SU-DHL-6 (cell line): Measurements from ENCODE around the gene TCF12.

Experiments used
- H2AFZ ChIP-seq: fragments of 200-600 bp; sonication (generic); 2 replicates; pipeline ENCODE4 v1.6.1; 2014; ENCODE audit warnings: low read depth, mild to moderate bottlenecking, moderate library complexity, mixed read lengths, antibody characterized with exemption, low read length; ENCODE audit not compliant: severe bottlenecking
- H3F3A ChIP-seq: fragments of 200-600 bp; shearing (Covaris generic); 2 replicates; pipeline ENCODE4 v1.6.0; 2016; ENCODE audit warnings: antibody characterized with exemption, mild to moderate bottlenecking; ENCODE audit not compliant: insufficient read depth
- H3K27ac ChIP-seq: fragments of 200-600 bp; sonication (generic); 2 replicates; pipeline ENCODE4 v1.5.1; 2016; ENCODE audit warnings: low read depth, mild to moderate bottlenecking, low read length, moderate library complexity, mixed read lengths
- H3K27me3 ChIP-seq: fragments of 200-600 bp; sonication (generic), shearing (Covaris generic); 2 replicates; pipeline ENCODE4 v1.6.0; 2014; ENCODE audit warnings: mild to moderate bottlenecking, low read length
- H3K36me3 ChIP-seq: fragments of 200-600 bp; sonication (generic); 2 replicates; pipeline ENCODE4 v1.6.1; 2014; ENCODE audit warnings: mild to moderate bottlenecking, low read length, mixed read lengths
- H3K4me2 ChIP-seq: fragments of 300-600, 200-600 bp; shearing (Covaris generic), sonication (generic); 2 replicates; pipeline ENCODE4 v1.6.0; 2014; ENCODE audit warnings: low read length, low read depth, mild to moderate bottlenecking; ENCODE audit not compliant: poor library complexity, severe bottlenecking
- H3K4me3 ChIP-seq: fragments of 200-600 bp; sonication (generic); 2 replicates; pipeline ENCODE4 v1.5.1; 2014; ENCODE audit warnings: antibody characterized with exemption, low read length, mild to moderate bottlenecking, mixed read lengths; ENCODE audit not compliant: insufficient read depth, poor library complexity, severe bottlenecking
- H3K79me2 ChIP-seq: fragments of 200-600 bp; sonication (generic); 2 replicates; pipeline ENCODE4 v1.6.1; 2014; ENCODE audit warnings: mild to moderate bottlenecking, low read length, moderate library complexity; ENCODE audit not compliant: insufficient read depth
- H3K9ac ChIP-seq: fragments of 200-600 bp; sonication (generic); 2 replicates; pipeline ENCODE4 v1.7.0; 2014; ENCODE audit warnings: mild to moderate bottlenecking, low read length
- H3K9me2 ChIP-seq: fragments of 200-600 bp; sonication (generic); replicated peaks from 2 replicates; pipeline ENCODE4 v1.6.1; 2014; ENCODE audit warnings: low read length; ENCODE audit not compliant: insufficient read depth
- H3K9me3 ChIP-seq: fragments of 200-600 bp; sonication (generic); 2 replicates; pipeline ENCODE4 v1.6.1; 2014; ENCODE audit warnings: low read length, mixed read lengths; ENCODE audit not compliant: insufficient read depth
- H4K20me1 ChIP-seq: fragments of 200-600 bp; sonication (generic); 2 replicates; pipeline ENCODE4 v1.6.1; 2014; ENCODE audit warnings: low read depth, mild to moderate bottlenecking, antibody characterized with exemption, low read length, moderate library complexity, mixed read lengths
- CTCF ChIP-seq: fragments of 200-600 bp; sonication (generic); IDR thresholded peaks from one replicate; pipeline ENCODE4 v1.5.1; 2017; ENCODE audit warnings: antibody characterized with exemption, mild to moderate bottlenecking, low read length, moderate library complexity; ENCODE audit not compliant: insufficient read depth, poor library complexity, severe bottlenecking
- EZH2phosphoT487 ChIP-seq: fragments of 200-600 bp; sonication (generic), shearing (Covaris generic); conservative IDR thresholded peaks from 2 replicates; pipeline ENCODE4 v1.6.1; 2018; ENCODE audit warnings: mild to moderate bottlenecking, antibody characterized with exemption, low read length, moderate library complexity, mixed read lengths

The TCF12 gene

GRCh38 chr15:57319919-57320560 is 401.6 kb downstream of the TCF12 start:
- Histone ChIP-seq H3K9me2 (no peaks in the 10 kb centered on the region), H3K9ac (no peak overlapping the region), H3K4me3 (no peak overlapping the region), H3K4me2 (no peak overlapping the region), H3K79me2 (no peaks in the 10 kb centered on the region), H2AFZ (no peak overlapping the region), H3K9me3 (no peaks in the 10 kb centered on the region), H3F3A (0 out of 2 replicates have a peak, but pooled peaks cover 3% of the 10 kb centered on the region), H3K27me3 (no peaks in the 10 kb centered on the region), H3K27ac (no peak overlapping the region), H3K36me3 (no peaks in the 10 kb centered on the region), H4K20me1 (no peaks in the 10 kb centered on the region)
- TF ChIP-seq EZH2phosphoT487 (no peak), CTCF (no peak)

DNA sequence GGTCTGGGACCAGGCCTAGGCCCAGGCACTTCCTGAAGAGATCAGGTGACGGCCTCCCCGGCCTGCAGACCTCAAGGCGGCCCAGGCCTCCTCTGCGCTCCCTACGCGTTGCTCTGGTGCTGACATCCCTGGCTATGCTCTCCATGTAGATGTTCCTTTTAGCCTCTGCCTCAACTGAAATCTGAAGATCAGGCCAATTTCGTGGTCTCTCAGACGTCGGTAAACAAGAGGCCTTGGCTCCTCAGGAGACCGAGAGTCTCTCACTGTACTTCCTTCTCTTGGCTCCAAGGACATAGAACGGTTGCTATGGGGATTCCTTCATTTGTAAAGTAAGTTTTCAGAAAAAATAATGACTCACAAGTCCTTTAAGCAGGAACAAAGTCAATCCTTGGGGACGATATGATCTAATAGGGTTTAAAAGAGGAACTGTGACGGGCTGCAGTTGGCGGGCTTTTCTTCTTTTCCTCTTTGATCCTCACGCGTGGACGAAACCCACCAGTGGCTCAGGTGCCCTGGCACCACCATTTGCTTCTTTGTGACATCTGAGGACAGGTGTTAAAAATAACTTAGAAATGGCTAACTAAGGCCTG is 402.3 kb downstream of the TCF12 start:
- H3K36me3 ChIP-seq: no peaks in the 10 kb centered on the region
- no peaks in the 10 kb centered on the region for H3K79me2 ChIP-seq
- H3K27ac ChIP-seq: no peak overlapping the region
- no peaks in the 10 kb centered on the region for H3K9me2 ChIP-seq
- no peak overlapping the region for H3K4me3 ChIP-seq
- no peaks in the 10 kb centered on the region for H4K20me1 ChIP-seq
- H3F3A ChIP-seq: 0 out of 2 replicates have a peak, but pooled peaks cover 3% of the 10 kb centered on the region
- H3K4me2 ChIP-seq: no peak overlapping the region
- TF ChIP-seq CTCF: no peak
- no peak for TF ChIP-seq EZH2phosphoT487
- no peaks in the 10 kb centered on the region for H3K27me3 ChIP-seq
- H3K9ac ChIP-seq: no peak overlapping the region
- no peaks in the 10 kb centered on the region for H3K9me3 ChIP-seq
- H2AFZ ChIP-seq: no peak overlapping the region

DNA sequence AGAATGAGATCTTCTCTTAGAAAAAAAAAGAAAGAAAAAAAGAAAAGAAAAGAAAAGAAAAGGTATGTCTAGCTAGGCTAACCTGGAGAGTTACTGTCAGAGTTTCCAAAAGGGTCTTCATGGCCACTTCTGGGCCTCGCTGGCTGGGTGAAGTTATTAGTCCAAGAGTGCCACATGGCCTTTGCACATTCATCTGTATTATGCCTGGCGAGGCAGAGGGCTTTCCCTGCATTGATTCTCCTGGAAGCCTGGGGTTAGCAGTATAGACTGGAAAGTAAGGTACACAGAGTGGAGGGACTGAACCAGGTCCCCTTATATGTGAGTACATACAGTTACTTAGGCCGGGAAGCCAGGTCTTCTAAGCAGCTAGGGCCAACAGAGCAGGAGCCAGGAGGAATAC is 403.0 kb downstream of the TCF12 start:
- Histone ChIP-seq H4K20me1 (no peaks in the 10 kb centered on the region), H3K4me3 (no peak overlapping the region), H2AFZ (no peak overlapping the region), H3K9me2 (no peaks in the 10 kb centered on the region), H3K9me3 (no peaks in the 10 kb centered on the region), H3K4me2 (no peak overlapping the region), H3F3A (0 out of 2 replicates have a peak, but pooled peaks cover 3% of the 10 kb centered on the region), H3K27me3 (no peaks in the 10 kb centered on the region), H3K79me2 (no peaks in the 10 kb centered on the region), H3K36me3 (no peaks in the 10 kb centered on the region), H3K9ac (no peak overlapping the region), H3K27ac (no peak overlapping the region)
- TF ChIP-seq CTCF (no peak), EZH2phosphoT487 (no peak)
